GM18909 (cell line): Measurements from ENCODE around the gene CHD8.
"Not testable (repeated sequence)": the region's sequence is repeated elsewhere in the genome, so short reads cannot be mapped to it uniquely, and the experiment has no call there.

Source experiments
- ATAC-seq: cut with Tn5 transposase; IDR thresholded peaks from one replicate; pipeline ENCODE4 v1.9.1; 2021; ENCODE audit warnings: mild to moderate bottlenecking; ENCODE audit not compliant: unreplicated experiment, poor library complexity

Gene CHD8

DNA sequence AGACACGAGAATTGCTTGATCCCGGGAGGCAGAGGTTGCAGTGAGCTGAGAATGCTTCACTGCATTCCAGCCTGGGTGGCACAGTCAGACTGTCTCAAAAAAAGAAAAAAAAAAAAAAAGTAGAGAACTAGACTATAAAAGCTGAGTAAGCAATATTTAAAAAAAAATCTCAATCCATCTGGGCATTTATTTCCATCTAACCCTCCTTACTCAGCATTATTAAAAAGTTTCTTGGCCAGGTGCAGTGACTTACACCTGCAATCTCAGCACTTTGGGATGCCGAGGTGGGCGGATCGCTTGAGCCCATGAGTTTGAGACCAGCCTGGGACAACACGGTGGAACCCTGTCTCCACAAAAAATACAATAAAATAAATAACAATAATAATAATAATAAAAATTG is 76.6 kb downstream of the CHD8 start:
- no peak for ATAC-seq

DNA sequence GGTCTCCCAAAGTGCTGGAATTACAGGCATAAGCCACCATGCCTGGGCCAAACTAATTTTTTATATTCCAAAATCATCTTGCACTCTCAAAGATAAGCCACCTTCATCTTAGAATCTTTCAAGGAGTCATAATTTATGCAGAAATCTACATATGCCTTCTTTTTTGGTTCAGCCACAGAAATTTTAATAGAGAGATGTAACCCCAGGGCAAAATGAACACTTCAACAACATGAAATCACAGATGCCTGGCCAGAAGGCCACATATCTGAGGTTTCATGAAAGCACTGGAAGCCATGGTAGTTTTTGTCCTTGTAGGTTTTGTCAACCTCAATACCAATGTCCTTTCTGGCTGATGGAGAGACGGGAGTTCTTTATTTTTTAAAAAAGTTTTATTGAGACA is 81.9 kb downstream of the CHD8 start:
- no peak for ATAC-seq

DNA sequence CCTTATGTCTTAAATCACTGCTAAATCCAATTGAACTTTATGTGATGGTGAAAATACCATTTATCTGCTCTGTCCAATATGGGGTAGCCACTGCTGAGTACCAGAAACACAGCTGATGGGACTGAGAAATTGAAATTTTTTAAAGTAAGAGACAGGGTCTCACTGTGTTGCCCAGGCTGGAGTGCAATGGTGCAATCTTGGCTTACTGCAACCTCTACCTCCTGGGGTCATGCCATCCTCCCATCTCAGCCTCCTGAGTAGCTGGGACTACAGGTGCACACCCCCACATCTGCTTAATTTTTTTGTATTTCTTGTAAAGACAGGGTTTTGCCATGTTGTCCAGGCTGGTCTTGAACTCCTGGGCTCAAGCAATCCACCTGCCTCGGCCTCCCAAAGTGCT is 83.1 kb downstream of the CHD8 start:
- not testable (repeated sequence) for ATAC-seq

DNA sequence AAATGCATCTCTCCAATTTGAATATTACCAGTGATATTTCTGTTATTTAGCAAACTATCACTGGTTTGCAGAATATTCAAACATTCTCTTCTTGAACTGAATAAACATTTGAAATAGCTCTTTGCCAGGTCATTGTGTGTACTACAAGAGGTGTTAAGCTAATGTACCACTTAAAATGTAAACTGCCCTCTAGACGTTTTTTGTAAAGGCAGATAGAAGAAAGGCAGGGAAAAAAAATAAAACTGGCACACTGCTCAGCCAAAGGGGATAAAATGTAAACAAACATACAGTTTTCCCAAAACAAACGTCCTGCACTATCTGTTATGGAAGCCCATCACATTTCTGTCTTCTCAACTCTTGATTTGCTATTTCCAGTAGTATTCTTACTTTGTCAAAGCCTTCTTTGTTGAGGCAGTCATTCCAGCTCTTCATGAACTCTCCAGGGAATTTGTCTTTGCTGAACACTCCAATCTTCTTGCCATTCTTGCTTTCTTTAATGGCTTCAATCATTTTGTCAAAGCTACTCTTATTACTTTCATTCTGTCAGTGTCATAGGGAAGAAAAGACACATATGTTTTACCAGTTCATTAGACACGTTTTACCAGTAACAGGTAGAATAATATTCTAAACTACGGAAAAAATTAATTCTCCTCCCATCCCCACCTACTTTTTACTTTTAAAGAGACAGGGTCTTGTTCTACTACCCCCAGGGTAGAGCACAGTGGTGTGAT is 85.8 kb downstream of the CHD8 start:
- no peak for ATAC-seq

DNA sequence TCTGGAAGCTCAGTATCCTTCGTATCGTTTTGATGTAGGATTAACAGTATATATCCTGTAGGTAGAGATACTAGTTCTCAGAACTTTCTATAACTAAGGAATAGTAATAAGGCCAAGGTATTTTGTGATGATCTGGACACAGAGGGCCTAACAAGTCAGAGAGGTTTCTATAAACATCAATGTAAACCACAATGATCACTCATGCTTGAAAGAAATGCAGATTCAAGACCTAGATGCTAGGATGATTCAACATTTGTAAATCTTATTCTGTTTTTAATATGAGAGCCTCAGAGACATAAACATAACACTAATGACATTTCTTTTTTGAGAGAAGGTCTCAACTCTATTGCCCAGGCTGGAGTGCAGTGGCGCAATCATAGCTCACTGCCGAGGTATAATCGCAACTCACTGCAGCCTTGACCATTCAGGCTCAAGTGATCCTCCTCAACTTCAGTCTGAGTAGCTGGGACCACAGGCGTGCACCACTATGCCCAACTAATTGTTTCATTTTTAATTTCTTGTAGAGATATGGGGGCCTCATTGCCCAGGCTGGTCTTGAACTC is 88.3 kb downstream of the CHD8 start:
- no peak for ATAC-seq

DNA sequence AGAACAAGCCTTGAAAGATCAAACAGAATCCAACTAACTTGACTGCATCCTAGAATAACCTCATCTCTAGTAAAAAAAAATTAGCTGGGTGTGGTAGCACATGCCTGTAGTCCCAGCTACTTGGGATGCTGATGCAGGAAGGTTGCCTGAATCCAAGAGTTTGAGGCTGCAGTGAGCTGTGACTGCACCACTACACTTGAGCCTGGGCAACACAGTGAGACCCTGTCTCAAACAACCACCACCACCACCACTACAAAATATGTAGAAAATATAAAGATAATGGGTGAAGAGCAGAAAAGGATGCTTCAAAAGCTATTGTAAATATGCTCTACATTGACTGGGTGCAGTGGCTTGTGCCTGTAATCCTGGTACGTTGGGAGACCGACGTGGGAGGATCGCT is 99.4 kb downstream of the CHD8 start:
- ATAC-seq: no peak

DNA sequence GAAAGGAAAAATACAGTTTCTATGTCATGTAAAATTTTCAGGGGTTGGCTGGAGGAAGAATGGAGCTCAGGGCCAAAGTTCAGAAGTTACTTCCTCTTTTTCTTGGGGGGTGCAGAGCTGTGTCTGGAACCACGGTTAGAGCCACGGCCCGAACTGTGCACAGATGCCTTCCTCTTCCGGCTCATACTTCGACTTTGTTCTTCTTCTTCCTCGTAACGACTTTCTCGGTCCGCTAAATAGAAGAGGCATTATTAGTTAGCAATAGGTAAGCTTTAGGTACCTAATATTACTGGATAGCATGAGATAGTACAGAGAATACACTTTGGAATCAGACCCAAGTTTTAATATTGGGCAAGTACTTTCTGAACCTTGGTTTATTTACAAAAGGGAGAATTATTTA is 103.3 kb downstream of the CHD8 start:
- ATAC-seq: peak; percentile 72

DNA sequence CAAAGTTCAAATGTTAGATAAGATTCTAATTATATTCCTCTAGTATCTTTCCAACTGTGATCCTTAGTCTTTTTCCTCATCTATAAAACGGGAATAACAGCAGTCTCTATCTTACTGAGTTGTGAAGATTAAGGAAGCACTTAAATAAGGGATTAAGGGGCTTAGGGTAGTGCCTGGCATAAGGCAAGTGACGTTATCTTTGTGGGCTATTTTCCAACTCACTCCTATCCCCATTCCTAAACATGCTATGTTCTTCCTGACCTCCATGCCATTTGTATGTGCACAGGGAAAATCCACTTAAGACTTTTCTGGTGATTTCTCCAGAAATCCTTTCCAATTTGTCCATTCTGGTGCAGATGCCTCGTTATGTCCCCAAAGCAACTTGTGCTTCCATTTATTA is 105.4 kb downstream of the CHD8 start:
- ATAC-seq: no peak

DNA sequence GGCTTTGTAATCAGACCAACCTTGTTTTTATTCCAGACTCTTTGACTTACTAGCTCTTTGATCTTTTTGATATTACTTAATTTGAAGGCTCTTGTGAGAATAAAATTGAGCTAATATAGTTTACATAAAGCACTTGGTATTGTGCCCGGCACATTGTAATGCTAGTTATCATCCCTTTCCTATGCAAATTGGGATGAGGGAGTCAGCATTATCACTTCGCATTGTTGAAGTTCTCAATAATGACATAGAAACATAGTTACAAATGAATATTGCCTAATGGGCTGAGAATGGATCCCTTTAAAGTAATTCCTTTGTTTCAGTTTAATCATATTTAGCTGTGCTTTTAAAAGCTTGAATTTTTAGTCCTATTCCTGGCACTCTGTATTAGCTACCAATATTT is 108.7 kb downstream of the CHD8 start:
- ATAC-seq: no peak

DNA sequence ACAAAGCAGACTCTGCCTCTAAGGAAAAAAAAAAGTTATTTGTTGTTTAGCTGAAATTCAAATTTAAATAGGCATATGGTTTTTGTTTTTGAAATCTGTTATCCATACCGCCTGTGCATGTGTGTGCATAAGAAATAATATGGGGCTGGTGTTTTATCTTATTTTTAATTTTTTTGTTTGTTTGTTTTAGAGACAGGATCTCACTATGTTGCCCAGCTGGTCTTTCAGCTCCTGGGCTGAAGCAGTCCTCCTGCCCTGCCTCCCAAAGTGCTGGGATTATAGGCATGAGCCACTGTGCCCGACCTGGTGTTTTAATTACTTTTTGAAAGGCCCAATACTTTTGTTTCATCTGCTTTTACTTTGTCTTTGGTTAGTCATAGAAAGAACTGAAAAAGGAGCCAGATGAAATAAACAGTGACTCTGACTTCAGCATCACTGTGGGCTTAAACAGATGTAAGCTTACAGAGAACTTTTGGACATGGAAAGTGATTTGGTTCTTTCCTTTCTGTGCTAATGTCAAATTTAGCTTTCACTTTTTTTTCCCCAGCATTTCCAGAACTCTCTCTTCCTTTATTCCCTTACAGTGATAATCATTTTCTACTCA is 109.3 kb downstream of the CHD8 start:
- ATAC-seq: no peak

DNA sequence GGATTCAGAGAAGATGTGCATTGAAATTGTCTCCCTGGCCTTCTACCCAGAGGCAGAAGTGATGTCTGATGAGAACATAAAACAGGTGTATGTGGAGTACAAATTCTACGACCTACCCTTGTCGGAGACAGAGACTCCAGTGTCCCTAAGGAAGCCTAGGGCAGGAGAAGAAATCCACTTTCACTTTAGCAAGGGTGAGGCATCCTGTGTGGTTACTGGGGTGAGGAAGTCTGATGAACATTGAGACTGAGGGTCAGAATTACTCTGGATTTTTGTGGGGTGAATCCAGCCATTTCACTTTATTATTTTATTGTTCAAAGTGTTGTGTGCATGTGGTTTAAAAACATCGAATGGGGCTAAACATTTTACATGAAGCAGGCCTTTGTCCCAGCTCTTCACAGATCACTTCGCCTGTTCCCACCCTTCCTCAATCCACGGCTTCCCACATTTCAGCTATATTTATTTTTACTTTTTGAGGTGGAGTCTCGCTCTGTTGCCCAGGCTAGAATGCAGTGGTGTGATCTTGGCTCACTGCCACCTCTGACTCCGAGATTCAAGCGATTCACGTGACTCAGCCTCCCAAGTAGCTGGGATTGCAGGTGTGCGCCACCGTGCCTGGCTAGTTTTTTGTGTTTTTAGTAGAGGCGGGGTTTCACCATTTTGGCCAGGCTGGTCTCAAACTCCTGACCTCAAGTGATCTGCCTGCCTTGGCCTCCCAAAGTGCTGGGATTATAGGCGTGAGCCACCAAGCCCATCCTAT is 112.7 kb downstream of the CHD8 start:
- no peak for ATAC-seq
